Superior temporal gyrus (tissue), 1 donor: ENCODE results near the gene JOSD2.

Source experiments
- DNase-seq: peaks from one replicate; pipeline ENCODE4 v3.0.0-alpha.2; 2016; ENCODE audit errors: extremely low spot score

The JOSD2 gene

DNA sequence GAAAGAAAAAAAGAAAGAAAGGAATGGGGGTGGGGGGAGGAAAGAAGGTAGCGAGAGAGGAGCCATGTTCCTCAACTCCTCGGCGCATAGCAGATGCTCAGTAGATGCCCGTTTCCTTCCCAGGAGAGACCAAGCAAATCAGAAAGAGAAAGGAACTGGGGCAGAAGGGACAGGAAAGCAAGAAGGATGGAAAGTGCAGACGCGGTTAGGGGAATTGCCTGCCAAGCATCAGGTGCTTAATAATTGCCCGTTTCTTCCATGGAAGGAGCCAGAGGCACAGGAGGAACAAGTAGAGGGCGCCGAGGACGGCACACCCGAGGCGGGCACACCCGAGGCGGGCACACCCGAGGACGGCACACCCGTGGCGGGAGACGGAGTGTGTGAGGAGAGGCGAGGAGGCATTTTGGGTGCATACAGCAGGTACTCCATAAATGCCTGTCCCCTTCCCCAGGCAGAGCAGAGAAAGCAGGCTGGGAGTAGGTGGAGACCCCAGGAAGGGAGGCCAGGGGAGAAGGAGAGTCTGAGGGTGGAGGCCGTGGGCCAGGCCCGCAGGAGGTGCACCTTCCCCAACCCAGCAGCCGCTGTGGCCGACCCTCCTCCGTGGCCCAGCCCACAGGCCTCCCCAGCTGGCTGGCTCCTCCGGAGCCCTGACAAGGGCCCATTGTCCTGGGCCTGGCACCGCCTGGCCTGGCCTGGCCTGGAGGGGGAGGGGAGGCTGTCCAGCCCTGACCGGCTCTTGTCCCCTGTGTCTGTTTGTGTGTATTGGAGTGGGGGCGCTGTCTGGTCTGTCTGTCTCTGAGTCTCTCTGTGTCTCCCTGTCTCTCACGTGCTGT, 14.6 kb downstream of the JOSD2 start:
- peak; percentile 95 for DNase-seq

DNA sequence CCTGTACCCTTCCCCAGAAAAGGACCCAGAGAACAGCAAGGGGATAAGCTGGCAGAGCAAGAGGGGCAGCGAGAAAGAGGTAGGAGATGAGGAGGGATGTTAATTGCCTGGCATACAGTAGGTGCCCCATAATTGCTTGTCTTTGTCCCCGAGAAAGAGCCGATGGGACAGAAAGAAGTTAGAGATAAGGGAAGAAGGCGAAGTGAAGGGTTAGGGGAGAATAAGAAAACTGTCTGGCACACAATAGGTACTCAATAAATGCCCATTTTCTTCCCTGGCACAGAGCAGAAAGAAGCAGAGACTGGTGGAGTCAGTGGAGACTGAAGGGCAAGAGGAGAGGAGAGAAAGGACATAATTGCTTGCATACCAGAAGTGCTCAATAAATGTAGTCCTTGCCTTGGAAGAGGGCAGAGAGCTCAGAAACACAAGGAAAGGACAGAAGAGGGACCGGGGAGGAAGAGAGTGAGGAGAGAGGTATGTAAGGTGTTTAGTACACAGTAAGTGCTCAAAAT, 15.9 kb downstream of the JOSD2 start:
- no peak for DNase-seq

DNA sequence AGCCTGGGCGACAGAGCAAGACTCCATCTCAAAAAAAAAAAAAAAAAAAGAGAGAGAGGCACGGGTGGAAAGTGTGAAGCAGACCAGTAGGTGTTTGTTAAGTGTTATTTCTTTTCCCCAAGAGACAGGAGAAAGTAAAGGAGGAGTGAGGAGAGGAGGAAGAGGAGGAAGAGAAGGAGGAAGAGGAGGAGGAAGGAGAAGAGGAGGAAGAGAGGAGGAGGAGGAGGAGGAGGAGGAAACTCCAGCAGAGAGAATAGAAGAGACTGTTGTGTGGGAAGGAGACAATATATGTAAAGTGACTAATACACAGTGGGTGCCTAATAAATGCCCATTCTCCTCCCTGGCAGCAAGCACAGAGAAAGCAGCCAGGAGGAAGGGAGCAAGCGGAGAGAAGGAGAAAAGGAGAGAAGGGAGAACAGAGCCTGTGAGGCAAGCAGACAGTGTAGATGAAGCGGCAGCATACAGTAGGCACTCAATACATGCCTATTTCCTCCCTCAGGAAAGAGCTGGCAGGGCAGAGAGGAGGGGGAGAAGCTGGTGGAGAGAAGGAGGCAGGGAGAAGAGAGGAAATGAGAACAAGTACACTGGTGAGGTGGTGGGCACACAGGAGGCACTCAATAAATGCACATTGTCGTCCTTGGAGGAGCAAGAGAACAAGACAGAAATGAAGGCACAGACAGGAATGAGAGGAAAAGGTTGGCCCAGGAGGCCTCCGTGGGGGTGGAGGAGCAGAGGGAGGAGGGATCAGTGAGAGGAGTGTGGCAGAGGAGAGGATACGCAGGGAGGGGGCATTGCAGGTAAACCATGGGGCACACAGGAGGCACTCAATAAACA, 16.6 kb downstream of the JOSD2 start:
- no peak for DNase-seq

DNA sequence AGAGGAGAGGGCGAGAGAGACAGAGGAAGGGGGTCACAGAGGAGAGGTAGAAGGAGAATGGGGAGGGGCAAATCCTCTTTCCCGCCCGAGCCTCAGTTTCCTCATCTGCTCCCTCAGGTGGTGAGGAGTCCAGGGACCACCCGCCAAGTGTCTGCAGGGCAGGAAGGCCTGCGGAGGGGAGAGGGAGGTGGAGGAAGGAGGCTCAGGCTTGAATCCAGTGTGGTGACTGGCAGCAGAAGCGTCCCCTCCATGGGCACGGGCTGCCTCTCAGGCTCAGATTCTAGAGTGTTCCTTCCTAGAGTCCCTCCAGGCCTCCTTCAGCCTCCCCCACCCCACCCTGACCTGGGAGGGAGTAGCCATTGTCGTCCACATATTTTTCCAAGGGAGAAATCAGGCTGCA, 17.8 kb downstream of the JOSD2 start:
- DNase-seq, result no peak

DNA sequence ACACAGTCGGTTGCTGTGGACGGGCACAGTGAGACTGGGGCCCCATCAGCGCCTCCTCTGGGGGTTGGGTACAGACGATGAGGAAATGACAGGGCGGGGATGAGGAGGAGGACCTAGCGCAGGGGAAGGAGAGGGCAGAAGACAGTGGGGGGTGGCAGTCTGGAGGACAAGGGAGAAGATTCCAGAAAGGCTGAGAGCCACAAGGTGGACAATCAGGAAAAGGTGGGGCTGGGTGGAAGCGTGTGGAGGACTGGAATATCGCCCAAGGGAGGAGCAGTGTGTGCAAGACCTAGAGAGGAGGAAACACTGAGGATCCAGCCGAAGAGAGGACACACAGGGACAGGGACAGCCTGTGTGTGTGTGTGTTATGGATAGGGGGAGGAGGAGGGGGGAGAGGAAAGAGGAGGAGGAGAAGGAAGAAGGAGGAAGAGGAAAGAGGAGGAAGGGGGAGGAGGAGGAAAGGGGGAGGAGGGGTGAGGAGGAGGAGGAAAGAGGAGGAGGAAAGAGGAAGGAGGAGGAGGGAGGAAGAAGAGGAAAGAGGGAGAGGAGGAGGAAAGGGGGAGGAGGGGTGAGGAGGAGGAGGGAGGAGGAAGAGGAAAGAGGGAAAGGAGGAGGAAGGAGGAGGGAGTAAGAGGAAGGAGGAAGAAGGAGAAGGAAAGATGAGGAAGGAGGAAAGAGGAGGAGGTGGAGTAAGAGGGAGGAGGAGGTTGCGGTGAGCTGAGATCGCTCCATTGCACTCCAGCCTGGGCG, 18.5 kb downstream of the JOSD2 start:
- DNase-seq, result no peak

DNA sequence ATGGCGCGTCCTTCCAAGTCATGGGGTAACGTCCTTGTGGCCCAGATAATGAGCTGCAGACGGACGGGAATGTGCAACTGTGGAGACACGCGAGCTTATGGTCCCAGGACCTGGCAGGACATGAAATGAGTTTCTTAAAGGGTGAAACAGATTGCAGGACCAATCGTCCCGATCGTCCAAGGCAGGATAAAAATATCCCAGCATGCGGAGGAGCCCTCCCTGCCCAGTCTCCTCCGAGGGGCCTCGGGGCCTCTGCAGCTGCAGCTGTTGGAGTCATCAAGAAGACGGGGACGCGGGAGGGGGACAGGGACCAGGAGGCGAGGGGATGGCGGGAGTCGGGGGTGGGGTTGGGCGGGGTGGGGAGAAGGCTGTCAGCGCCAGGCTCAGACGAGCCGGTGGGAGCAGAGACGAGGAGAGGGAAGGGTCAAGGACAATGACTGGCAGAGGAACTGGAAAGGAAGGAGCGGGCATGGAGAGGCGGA, 20.0 kb downstream of the JOSD2 start:
- no peak for DNase-seq

DNA sequence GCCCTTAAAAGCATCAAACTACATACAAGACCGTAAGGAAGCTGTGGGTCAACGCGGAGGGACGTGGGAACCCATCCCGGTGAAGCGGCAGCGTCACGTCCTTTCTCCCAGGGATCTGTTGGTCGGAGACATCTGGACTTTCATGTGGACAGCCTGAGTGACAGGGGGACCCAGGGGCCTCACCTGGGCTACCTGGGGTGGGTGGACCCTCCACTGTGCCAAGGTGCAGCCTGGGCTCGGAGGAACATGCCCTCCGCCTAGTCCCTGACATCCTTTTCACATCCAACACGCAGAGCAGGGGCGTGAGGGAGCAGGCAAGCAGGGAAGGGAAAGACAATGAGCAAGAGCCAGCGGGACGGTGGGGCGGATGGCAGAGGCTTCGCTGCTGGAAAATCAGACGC, 20.6 kb downstream of the JOSD2 start:
- no peak for DNase-seq

DNA sequence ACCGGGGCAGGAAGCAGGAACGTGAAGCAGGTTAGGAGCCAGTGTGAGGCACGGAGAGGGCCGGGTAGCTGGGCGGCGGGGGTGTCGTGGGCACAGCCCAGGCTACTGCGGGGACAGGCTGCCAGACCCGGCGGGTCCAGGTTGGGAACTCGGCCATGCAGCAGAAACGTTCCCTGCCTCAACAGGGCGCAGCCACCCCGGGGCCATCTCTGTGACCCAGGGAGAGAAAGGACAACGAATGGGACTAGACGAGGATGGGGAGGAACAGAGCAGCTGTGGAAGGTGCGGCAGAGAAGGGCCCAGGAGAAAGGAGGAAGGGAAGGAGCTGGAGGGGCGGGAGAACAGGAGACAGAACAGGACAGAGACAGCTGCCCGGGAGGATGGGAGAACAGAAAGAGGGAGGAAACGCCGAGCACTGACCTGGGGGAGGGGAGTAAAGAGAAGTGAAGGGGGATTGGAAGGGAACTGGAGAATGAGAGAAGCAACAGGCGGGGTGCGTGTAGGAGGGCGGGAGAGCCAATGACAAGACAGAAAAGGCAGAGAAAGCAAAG, 21.5 kb downstream of the JOSD2 start:
- DNase-seq, result no peak

DNA sequence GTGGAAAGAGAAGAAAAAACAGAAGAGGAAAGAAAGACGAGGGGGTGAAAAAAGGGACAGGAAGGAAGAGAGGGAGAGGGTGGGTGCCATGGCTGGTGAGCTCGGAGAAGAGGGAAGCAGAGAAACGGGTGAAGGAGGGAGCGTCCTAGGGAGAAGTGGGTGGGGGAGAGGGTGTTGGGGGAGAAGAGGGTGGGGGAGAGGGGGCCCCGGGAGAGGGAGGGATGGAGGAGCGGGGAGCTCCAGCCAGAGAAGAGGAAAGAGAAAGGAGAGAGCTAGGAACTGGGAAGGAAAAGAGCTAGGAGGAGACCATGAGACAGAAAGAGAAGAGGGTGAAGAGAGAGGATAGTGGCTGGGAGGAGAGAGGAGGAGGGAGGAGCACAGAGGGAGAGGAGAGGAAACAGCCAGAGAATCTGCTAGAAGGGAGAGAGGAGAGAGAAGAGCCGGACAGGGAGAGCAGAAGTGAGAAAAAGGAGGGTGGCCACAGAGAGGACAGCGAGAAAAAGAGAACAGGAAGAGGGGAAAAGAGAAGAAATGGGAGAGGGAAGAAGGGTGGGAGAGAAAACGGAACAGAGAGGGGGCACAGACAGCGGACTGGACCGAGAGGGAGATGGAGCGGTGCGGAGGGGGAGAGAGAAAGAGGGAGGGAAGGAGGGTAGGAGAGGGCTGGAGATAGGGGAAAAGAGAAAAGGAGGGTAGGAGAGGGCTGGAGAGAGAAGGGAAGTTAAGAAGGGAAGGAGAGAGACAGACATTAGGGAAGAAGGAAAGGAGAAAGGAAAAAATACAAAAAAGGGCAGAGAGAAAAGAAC, 22.4 kb downstream of the JOSD2 start:
- DNase-seq, result no peak

DNA sequence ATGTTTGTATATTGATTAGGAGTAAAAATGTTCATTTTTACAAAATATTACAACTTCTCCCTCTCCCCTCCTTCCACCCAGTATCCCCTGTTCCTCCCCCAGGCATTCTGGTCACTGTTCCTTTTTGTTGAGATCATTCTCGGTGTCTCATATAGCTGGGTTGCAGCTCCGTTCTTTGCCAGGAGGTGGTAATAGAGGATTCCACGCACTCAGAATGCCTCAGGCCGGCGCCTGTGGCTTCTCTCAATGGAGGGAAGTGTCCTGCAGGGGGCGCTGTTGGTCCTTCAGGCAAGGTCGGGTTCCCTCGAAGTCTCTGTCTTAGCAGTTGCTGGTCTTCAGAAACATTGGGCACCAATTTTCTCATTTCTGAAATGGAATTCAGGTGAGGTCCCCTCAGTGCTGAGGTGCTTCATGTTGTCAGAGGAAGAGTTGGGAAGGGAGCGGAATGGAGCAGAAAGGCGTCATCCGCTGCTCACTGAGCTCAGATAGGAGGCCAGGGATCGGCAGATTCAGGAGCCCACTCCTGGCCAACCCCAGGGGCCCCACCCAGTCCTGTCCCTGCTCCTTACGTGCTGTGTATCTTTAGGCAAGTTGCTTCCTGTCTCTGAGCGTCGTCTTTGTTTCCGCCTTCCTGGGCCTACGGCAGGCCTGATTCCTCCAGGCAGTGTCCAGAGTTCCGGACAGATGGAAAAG, 24.0 kb downstream of the JOSD2 start:
- DNase-seq, result no peak

DNA sequence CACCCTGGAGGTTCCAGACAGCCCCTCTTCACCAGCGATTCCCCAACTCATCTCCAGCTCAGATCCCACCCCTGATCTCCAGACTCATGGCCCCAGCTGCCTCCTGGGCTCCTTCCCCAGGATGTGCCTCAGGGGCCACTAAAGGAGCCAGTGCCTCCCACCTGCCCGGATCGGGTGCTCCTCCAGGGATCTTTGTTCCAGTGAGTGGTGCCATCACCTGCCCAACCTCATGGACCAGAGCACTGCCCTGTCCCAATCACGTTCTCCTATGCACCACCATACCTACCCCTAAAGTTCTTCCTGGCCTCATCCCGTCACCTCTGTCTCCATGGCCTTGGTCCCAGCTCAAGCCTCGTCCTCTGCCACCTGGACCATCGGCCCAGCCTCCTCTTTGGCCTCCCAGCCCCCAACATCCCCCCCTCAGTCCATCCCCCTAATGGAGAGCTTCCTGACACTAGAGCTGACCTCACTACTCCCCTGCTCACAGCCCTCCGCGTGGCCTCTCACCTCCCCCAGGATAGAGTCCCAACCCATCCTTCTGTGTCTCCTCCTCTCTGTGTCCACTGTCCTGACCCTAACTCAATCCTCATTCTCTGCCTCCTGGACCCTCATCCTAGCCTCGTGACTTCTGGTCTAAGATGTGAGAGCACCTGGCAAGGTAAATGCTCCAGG, 25.6 kb downstream of the JOSD2 start:
- DNase-seq, result no peak

DNA sequence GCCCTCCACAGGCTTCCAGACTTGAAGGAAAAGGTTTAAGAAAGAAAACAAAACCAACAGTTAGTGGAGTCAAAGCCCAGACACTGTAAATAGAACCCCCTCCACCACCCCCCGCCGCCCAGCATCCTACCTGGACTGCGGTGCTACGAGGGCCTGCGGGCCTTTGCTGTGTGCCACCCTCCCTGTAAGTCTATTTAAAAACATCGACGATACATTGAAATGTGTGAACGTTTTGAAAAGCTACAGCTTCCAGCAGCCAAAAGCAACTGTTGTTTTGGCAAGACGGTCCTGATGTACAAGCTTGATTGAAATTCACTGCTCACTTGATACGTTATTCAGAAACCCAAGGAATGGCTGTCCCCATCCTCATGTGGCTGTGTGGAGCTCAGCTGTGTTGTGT, 28.1 kb downstream of the JOSD2 start:
- DNase-seq, result peak; percentile 23

DNA sequence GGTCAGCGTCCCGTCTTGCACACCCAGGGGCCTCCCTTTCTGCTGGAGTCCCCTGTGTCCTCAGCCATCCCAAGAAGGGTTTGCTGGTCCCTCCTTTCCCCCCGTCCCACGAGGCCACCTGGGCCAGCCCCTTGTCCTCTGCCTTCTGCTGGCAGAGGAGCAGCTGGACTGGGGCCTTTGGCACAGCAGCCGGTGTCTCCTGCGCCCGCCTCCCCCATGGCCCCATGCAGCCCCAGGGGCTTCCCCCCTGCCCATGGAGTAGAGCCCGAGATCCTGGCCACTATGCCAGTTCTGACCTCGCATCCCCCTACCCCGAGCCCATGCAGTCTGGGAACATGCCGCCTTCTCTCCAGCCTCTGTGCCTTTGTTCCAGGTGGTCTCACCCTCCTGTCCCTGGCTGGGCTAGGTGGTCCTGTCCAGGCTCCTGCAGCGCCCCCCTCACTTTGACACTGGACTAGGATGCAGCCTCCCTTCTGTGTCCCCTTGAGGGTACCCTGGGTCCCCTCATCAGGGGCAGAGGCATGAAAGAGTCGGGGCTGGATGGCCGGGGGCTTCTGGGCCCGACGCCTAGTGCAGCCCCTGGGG, 28.6 kb downstream of the JOSD2 start:
- no peak for DNase-seq

DNA sequence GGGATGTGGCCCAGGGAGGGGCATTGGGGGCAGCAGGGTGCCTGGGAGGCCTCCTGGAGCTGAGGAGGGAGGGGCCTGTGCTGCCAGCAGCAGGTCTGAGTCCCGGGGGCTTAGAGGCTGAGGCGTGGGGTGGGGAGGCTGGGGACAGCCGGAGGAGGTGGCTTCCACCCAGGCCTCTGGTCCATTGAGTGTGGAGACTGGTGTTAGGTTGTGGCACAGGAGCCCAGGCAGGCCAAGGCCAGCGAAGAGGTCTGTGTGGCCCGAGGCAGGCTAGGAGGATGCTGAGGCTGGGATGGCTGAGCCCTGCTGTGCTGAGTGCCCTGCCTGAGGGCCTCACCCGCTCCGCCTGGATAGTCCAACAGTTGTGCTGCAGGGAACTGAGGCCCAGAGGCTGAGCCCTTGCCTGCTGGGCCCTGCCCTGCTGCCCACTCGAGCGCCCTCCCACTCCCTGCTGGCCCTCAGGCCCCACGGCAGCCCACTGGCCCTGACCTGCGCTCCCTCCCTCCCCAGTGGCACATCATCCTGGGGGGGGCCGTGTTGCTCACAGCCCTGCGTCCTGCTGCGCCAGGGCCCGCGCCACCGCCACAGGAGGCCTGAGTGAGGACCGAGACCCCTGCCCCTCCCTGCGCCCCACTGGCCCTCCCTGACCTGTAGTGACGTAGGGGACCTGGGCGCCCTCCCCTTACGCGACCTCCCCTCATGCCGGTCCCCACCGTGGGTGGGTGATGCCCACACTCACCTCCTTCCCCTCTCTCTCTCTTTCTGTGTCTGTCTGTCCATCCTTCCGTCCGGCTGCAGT, 29.4 kb downstream of the JOSD2 start:
- no peak for DNase-seq

DNA sequence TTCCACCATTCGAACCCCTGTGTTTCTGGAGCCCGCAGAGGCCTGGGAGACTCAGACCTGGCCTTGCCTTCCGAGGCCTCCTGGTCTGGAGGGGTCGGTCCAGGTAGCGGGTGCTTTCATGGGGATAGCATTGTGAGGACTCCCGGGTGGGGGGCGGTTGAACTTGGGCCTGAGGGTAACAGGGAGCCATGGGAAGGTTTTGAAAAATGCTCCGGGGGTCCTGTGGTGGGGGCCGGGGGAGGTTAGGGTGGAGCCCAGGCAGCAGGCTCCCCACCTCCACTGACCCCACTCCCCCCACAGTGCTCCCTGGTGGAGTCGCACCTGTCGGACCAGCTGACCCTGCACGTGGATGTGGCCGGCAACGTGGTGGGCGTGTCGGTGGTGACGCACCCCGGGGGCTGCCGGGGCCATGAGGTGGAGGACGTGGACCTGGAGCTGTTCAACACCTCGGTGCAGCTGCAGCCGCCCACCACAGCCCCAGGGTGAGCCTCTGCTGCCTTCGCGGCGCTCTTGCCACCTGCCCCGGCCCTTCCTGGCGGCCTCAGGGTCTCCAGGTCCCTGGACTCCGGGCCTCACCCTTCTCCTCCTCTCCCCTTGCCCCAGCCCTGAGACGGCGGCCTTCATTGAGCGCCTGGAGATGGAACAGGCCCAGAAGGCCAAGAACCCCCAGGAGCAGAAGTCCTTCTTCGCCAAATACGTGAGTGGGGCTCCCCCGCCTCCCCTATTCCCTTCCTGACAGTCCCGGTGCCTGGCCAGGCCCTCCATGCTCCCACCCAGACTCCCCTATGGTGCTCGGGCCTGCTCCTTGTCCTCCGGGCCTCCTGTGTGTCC, 30.5 kb downstream of the JOSD2 start:
- no peak for DNase-seq

DNA sequence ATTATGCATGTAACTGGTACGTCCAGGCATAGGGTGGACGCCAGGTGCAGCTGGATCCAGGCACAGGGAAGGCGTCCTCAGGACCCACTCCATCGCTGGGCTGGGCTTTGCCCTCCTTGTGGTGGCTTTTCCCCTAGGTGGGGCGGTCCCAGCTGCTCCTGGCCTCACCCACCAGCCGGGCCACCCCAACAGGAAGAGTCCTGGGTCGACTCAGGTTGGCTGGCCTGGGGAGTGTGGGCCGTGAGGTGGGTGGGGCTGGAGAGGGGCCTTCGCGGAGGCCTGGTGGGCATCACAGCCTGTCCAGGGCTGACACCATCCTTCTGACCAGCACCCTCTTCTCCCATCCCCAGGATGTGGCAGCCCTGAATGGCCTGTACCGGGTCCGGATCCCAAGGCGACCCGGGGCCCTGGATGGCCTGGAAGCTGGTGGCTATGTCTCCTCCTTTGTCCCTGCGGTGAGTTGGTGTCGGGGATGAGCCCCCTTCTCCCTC, 31.2 kb downstream of the JOSD2 start:
- no peak for DNase-seq
